ENCODE results near the gene ATF7. TPM values are rescaled to one million over a fixed set of nuclear protein-coding genes. Genes with fewer than 3 reads are reported as not detected.

Gene ATF7
- total and polyA plus RNA-seq, 9 of the 15 experiments (the other 6 are each of a cell fraction or from before 2014, with no cell fraction given) = 10.6 to 30.4 (median 20.7) TPM

DNA sequence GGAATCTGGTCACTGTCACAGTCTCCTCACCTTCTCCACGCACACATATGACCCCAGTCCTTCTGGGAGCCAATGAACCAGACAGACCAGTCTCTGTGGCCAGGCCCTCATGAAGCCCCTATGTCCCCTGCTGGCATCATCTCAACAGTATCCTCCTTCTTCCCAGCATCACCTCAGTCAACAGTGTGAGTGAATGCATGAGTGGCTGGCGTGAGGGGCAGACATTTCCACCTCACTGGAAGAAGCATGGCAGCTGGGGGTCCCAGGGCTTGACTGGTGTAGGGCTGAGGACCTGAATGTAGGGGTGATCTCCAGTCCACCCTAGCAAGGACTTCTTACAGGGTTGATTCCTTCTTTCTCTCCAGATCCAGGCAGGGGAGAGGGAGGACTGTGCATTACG lies 128.7 kb downstream of the ATF7 start (continued):
- TF ChIP-seq, protein P1, sequence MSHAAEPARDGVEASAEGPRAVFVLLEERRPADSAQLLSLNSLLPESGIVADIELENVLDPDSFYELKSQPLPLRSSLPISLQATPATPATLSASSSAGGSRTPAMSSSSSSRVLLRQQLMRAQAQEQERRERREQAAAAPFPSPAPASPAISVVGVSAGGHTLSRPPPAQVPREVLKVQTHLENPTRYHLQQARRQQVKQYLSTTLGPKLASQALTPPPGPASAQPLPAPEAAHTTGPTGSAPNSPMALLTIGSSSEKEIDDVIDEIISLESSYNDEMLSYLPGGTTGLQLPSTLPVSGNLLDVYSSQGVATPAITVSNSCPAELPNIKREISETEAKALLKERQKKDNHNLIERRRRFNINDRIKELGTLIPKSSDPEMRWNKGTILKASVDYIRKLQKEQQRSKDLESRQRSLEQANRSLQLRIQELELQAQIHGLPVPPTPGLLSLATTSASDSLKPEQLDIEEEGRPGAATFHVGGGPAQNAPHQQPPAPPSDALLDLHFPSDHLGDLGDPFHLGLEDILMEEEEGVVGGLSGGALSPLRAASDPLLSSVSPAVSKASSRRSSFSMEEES (CRISPR knock-in tag; IDR thresholded peaks at IDR 0.05) = no peak

DNA sequence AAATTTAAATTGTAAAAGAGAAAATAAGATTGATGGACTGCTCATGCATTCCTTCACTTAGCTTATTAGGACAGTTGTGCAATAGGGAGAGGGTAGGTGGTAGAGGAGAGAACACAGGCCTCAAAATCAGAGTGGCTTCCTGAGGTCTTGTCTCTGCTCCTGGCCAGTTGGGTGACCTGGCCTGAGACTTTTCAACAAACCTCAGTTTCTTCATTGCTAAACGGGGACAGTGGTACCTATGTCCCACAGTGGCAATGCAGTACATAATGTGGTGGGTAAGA lies 129.5 kb downstream of the ATF7 start:
- peaks cover 42 to 55% of the 10 kb centered on the region in 2 experiments; a peak in 4 of 5 replicates for H3K4me1 ChIP-seq (replicated peaks in 1 of 2; ENCODE audit: control insufficient read depth in 2 of 2, insufficient read depth in 2 of 2, low read length in 2 of 2)
- no TSS peak for BruUV-seq (replicated peaks)
- H3K27me3 ChIP-seq (ENCODE audit: control insufficient read depth in 2 of 2, insufficient read depth in 2 of 2, low read length in 2 of 2) = no peaks in the 10 kb centered on the region
- intact Hi-C loops (cut with micrococcal nuclease) = no loop called here
- H3K27ac ChIP-seq (ENCODE audit: extremely low read depth, low read depth, low read length) = no peak overlapping the region
- in situ Hi-C loops (cut with MboI) = no loop called here
- H3K9ac ChIP-seq (ENCODE audit: insufficient read depth in 1 of 2, low read depth in 2 of 2, low read length in 2 of 2) = no peak overlapping the region; a peak in 1 of 4 replicates
- H3K79me2 ChIP-seq (ENCODE audit: control insufficient read depth, insufficient read depth, low read length) = peaks cover 12% of the 10 kb centered on the region
- H3K4me3 ChIP-seq = no peak overlapping the region
- CTCF ChIA-PET (ENCODE audit: low intra/inter-chr PET ratio) = no interaction called here
- H4K20me1 ChIP-seq (replicated peaks; ENCODE audit: control insufficient read depth, insufficient read depth, low read length) = no peaks in the 10 kb centered on the region
- 0% methylated on average over 1 of the region's 1 CpG for WGBS (ENCODE audit: insufficient coverage, low coverage, missing lambda C conversion rate)
- H3K9me1 ChIP-seq (ENCODE audit: control insufficient read depth, insufficient read depth, low read length) = no peaks in the 10 kb centered on the region
- no peaks in the 10 kb centered on the region for H3K9me3 ChIP-seq (replicated peaks; ENCODE audit: control insufficient read depth, insufficient read depth, low read depth, low read length)
- FAIRE-seq (no peak), DNase-seq (ENCODE audit: extremely low read depth in 1 of 4, low spot score in 3 of 4) (no peak), ATAC-seq (no peak)
- H3K36me3 ChIP-seq (ENCODE audit: control insufficient read depth, insufficient read depth, low read length) = no peaks in the 10 kb centered on the region
- POLR2A ChIA-PET = interaction anchor here (0.6 to 1.2 kb wide), 3 partner anchors 9 to 42 kb away, joined by 3 to 7 read pairs (median 4); no protein-coding TSS in a partner anchor
- peak overlapping the region; percentile 28; the same call in 1 of the 2 replicates for H3K4me2 ChIP-seq (ENCODE audit: insufficient read depth, low read length)
- TF ChIP-seq CEBPB (tag; IDR thresholded peaks at IDR 0.05) = peak; percentile 69
- TF ChIP-seq SMARCB1 (IDR thresholded peaks at IDR 0.05; ENCODE audit: insufficient read length, low read depth) = no peak
- TF ChIP-seq, protein P2, sequence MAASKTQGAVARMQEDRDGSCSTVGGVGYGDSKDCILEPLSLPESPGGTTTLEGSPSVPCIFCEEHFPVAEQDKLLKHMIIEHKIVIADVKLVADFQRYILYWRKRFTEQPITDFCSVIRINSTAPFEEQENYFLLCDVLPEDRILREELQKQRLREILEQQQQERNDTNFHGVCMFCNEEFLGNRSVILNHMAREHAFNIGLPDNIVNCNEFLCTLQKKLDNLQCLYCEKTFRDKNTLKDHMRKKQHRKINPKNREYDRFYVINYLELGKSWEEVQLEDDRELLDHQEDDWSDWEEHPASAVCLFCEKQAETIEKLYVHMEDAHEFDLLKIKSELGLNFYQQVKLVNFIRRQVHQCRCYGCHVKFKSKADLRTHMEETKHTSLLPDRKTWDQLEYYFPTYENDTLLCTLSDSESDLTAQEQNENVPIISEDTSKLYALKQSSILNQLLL (CRISPR knock-in tag; IDR thresholded peaks at IDR 0.05; ENCODE audit: borderline replicate concordance) = no peak
- 0 out of 2 replicates have a peak, but pooled peaks have one; percentile 11 for TF ChIP-seq GABPA (tag; conservative IDR thresholded peaks at IDR 0.05; ENCODE audit: low read depth)
- TF ChIP-seq CEBPG (CRISPR knock-in tag; IDR thresholded peaks at IDR 0.05) = no peak
- TF ChIP-seq CEBPG (tag; conservative IDR thresholded peaks at IDR 0.05 in 1 of 2, IDR thresholded peaks at IDR 0.05 in 1 of 2) = peak in 1 of 2 experiments; percentile 36; a peak in 1 of 4 replicates
- H2AFZ ChIP-seq (ENCODE audit: low read depth, low read length) = peak overlapping the region; percentile 41; the same call in 1 of the 2 replicates

Measured in K562 (cell line).